KMS-11 (cell line): Measurements from ENCODE around the gene MTMR1.

Experiments used
- H2AFZ ChIP-seq: fragments of 200-600 bp; sonication (generic); 2 replicates; pipeline ENCODE4 v1.6.1; 2016; ENCODE audit warnings: antibody characterized with exemption, mixed run types, low read depth
- H3K27ac ChIP-seq: fragments of 200-600 bp; sonication (generic); 2 replicates; pipeline ENCODE4 v1.6.1; 2016; ENCODE audit warnings: mild to moderate bottlenecking, mixed run types
- H3K27me3 ChIP-seq: fragments of 200-600 bp; sonication (generic); 2 replicates; pipeline ENCODE4 v1.6.1; 2017; ENCODE audit warnings: mild to moderate bottlenecking, low read depth, mixed run types, moderate library complexity; ENCODE audit not compliant: insufficient read depth
- H3K36me3 ChIP-seq: fragments of 200-600 bp; sonication (generic); 2 replicates; pipeline ENCODE4 v1.6.1; 2017; ENCODE audit warnings: mild to moderate bottlenecking, mixed run types; ENCODE audit not compliant: insufficient read depth
- H3K4me1 ChIP-seq: fragments of 200-600 bp; sonication (generic); 2 replicates; pipeline ENCODE4 v1.6.1; 2016; ENCODE audit warnings: mild to moderate bottlenecking, low read depth, mixed run types; ENCODE audit not compliant: poor library complexity, severe bottlenecking
- H3K4me2 ChIP-seq: fragments of 200-600 bp; sonication (generic); 2 replicates; pipeline ENCODE4 v1.7.0; 2016; ENCODE audit warnings: mild to moderate bottlenecking, mixed run types
- H3K4me3 ChIP-seq: fragments of 200-600 bp; sonication (generic); IDR thresholded peaks from 2 replicates; pipeline ENCODE4 v1.6.1; 2017; ENCODE audit warnings: low read depth, low read length, mixed read lengths; ENCODE audit not compliant: insufficient read depth
- H3K79me2 ChIP-seq: fragments of 200-600 bp; sonication (generic); 2 replicates; pipeline ENCODE4 v1.6.1; 2016; ENCODE audit warnings: low read depth, mixed run types; ENCODE audit not compliant: insufficient read depth
- H3K9ac ChIP-seq: fragments of 200-600 bp; sonication (generic); 2 replicates; pipeline ENCODE4 v1.6.1; 2016; ENCODE audit warnings: mild to moderate bottlenecking, mixed run types
- H4K20me1 ChIP-seq: fragments of 200-600 bp; sonication (generic); 2 replicates; pipeline ENCODE4 v1.6.1; 2016; ENCODE audit warnings: mild to moderate bottlenecking, mixed run types; ENCODE audit not compliant: insufficient read depth
- TF ChIP-seq, protein P1 (sequence below): fragments of 200-600 bp; sonication (generic); conservative IDR thresholded peaks from 2 replicates; pipeline ENCODE4 v1.6.1; 2017; ENCODE audit warnings: low read depth, mild to moderate bottlenecking, antibody characterized with exemption, low read length, moderate library complexity, mixed read lengths

MTMR1 gene

DNA sequence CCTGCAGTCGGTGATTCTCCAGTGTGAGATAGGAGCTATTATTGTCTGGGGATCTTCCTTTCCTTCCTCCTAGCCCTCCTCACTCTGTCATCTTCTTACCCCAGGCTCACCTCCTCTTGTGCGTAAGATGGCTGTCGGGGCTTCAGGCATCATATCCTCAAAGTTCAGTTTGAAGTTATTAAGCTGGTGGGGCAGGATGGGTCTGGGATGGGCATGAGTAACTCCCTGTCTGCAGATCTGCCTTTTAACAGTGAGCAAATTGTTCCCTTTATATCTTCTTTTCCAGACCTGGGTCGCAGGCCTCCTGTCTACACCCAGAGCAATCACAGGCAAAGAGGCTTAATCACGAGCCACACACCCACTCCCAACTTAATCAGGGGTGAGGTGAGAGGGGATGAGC, 900 bp upstream of the MTMR1 start:
- peak overlapping the region; percentile 67; the same call in 1 of the 2 replicates for H3K27ac ChIP-seq
- no peaks in the 10 kb centered on the region for H4K20me1 ChIP-seq
- H3K4me3 ChIP-seq = no peak overlapping the region
- peak overlapping the region; percentile 51; the same call in 1 of the 2 replicates for H3K9ac ChIP-seq
- H3K27me3 ChIP-seq = no peaks in the 10 kb centered on the region
- H2AFZ ChIP-seq = peak overlapping the region; percentile 44
- TF ChIP-seq, protein P1, sequence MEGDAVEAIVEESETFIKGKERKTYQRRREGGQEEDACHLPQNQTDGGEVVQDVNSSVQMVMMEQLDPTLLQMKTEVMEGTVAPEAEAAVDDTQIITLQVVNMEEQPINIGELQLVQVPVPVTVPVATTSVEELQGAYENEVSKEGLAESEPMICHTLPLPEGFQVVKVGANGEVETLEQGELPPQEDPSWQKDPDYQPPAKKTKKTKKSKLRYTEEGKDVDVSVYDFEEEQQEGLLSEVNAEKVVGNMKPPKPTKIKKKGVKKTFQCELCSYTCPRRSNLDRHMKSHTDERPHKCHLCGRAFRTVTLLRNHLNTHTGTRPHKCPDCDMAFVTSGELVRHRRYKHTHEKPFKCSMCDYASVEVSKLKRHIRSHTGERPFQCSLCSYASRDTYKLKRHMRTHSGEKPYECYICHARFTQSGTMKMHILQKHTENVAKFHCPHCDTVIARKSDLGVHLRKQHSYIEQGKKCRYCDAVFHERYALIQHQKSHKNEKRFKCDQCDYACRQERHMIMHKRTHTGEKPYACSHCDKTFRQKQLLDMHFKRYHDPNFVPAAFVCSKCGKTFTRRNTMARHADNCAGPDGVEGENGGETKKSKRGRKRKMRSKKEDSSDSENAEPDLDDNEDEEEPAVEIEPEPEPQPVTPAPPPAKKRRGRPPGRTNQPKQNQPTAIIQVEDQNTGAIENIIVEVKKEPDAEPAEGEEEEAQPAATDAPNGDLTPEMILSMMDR = no peak
- H3K36me3 ChIP-seq = no peaks in the 10 kb centered on the region
- H3K4me1 ChIP-seq = peaks cover 40% of the 10 kb centered on the region
- peaks cover 20% of the 10 kb centered on the region for H3K79me2 ChIP-seq
- H3K4me2 ChIP-seq = peak overlapping the region; percentile 69

DNA sequence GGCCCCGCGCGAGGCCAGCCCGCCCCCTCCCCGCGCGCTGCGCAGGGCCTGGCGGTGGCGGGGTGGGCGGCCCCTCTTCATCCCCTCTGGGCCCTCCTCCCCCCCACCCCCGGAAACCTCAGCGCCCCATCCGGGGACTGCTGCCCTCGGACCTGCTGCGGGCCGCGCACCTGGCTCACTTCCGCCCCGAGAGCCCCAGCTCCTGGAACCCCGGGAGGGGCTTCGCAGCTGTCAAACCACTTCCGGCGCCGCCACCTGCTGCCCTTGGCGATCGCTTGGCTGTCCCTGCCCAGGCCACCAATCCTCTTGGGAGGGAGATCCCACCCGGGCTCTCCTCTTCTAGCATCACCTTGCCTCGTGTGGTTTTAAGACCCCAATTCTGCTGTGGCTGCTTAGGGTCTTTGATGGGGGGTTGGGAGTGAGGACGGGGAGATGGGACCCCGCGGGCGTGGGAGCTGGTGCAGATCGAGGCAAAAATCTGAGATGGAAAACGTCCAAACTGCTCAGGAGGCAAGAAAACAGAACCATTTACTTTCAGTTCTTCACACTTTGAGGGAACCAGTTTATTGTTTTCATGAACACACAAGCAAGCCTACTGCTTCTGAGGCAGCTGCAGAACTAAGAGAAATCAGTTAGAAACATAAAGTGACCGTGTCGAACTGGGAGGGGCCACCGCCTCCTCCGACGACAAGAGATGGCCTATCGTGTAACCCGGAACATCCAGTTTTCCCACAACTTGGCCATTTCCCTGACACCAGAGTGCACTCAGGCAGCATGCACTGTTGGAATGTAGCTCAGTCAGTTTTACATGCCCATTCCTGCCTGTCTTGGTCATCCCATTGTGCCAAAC, 754 bp downstream of the MTMR1 start:
- Histone ChIP-seq H3K27ac (peak overlapping the region; percentile 79), H3K4me2 (peak overlapping the region; percentile 52), H3K36me3 (no peaks in the 10 kb centered on the region), H2AFZ (peak overlapping the region; percentile 42; the same call in 1 of the 2 replicates), H3K27me3 (no peaks in the 10 kb centered on the region), H3K4me1 (peaks cover 41% of the 10 kb centered on the region), H3K9ac (peak overlapping the region; percentile 45; the same call in 1 of the 2 replicates), H3K79me2 (peaks cover 25% of the 10 kb centered on the region), H4K20me1 (no peaks in the 10 kb centered on the region), H3K4me3 (no peak overlapping the region)
- TF ChIP-seq, protein P1 = no peak

DNA sequence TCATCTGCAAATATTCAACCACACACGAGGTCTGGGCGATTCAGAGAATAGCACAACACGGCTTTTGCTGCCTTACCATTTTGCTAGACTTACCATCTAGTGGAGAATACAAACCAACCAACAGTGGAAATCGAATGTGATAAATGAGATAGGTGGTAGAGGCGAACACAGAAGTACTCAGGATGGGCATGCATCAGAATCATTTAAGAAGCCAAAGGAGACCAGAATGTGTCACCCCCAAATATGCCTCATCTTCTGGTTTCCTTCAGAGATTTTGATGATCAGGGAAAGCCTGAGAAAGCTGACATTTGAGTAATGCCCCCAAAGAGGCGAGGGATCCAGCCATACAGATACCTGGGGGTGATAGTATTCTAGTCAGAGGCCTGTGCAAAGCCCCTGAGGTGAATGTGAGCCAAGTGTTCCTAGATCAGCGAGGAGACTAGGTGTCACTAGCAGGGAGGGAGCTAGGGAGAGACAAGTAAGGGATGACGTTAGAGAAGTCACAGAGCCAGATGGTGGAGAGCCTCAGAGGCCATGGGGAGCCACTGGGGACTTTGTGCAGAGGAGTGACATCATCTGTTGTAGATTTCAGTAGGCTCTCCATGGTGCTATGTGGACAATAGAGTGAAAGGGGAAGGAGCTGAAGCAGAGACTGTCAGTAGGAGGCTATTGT, 1.7 kb downstream of the MTMR1 start:
- peaks cover 41% of the 10 kb centered on the region for H3K4me1 ChIP-seq
- H3K79me2 ChIP-seq = peaks cover 25% of the 10 kb centered on the region
- TF ChIP-seq, protein P1 = no peak
- H3K4me3 ChIP-seq = no peak overlapping the region
- H2AFZ ChIP-seq = no peak overlapping the region
- no peak overlapping the region for H3K9ac ChIP-seq
- no peaks in the 10 kb centered on the region for H4K20me1 ChIP-seq
- H3K36me3 ChIP-seq = no peaks in the 10 kb centered on the region
- H3K27me3 ChIP-seq = no peaks in the 10 kb centered on the region
- peak overlapping the region; percentile 79 for H3K27ac ChIP-seq
- H3K4me2 ChIP-seq = peak overlapping the region; percentile 52

DNA sequence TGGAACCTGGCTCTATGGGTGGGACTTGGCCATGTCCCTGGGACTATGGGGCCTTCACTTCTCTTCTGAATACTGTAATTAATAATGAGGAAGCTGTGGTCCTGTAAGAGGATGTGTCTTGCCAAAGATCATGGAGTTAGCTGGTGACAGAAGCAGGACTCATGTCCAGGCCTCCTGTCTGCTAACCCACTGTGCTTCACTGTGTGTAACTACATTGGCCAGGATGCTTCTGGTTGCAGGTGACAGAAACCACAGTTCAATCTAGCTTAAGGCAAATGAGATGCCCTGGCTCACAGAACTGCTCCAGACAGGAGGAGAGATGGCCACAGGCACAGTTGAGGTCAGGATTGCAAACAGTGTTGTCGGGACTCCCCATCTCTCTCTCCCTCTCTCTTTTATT, 3.1 kb downstream of the MTMR1 start:
- H3K36me3 ChIP-seq = no peaks in the 10 kb centered on the region
- peak overlapping the region; percentile 33; the same call in 1 of the 2 replicates for H3K4me2 ChIP-seq
- no peak overlapping the region for H3K27ac ChIP-seq
- H2AFZ ChIP-seq = no peak overlapping the region
- H3K9ac ChIP-seq = no peak overlapping the region
- TF ChIP-seq, protein P1 = no peak
- no peaks in the 10 kb centered on the region for H3K27me3 ChIP-seq
- no peak overlapping the region for H3K4me3 ChIP-seq
- H3K4me1 ChIP-seq = peaks cover 38% of the 10 kb centered on the region
- no peaks in the 10 kb centered on the region for H4K20me1 ChIP-seq
- peaks cover 25% of the 10 kb centered on the region for H3K79me2 ChIP-seq
